H9 (cell line): Measurements from ENCODE around the gene LRRC15. TPM values are rescaled to one million over a fixed set of nuclear protein-coding genes. Genes with fewer than 3 reads are reported as not detected.

Experiments used
- DNase-seq: peaks from one replicate; pipeline ENCODE4 v3.0.0-alpha.2; 2017
- H2AFZ ChIP-seq: one replicate; pipeline ENCODE4 v1.6.1; 2013; ENCODE audit warnings: mild to moderate bottlenecking, low read length, control low read depth, moderate library complexity
- H2AK5ac ChIP-seq: 2 replicates; pipeline ENCODE4 v1.6.1; 2013; ENCODE audit warnings: low read length, control low read depth, mixed read lengths; ENCODE audit not compliant: insufficient read length
- H2BK120ac ChIP-seq: one replicate; pipeline ENCODE4 v1.6.1; 2013; ENCODE audit warnings: low read depth, mild to moderate bottlenecking, low read length, control low read depth, inconsistent platforms; ENCODE audit not compliant: poor library complexity, severe bottlenecking
- H2BK12ac ChIP-seq: 2 replicates; pipeline ENCODE4 v1.6.1; 2013; ENCODE audit warnings: low read length, control low read depth, mixed read lengths, low read depth; ENCODE audit not compliant: insufficient read length
- H2BK15ac ChIP-seq: 2 replicates; pipeline ENCODE4 v1.6.1; 2013; ENCODE audit warnings: low read depth, low read length, control low read depth
- H2BK20ac ChIP-seq: one replicate; pipeline ENCODE4 v1.6.1; 2013; ENCODE audit warnings: low read depth, mild to moderate bottlenecking, low read length, control low read depth, inconsistent platforms; ENCODE audit not compliant: poor library complexity, severe bottlenecking
- H2BK5ac ChIP-seq: 2 replicates; pipeline ENCODE4 v1.6.1; 2013; ENCODE audit warnings: low read length, control low read depth, mixed read lengths; ENCODE audit not compliant: insufficient read length
- H3K14ac ChIP-seq: 2 replicates; pipeline ENCODE4 v1.6.1; 2013; ENCODE audit warnings: low read length, control low read depth; ENCODE audit not compliant: insufficient read depth
- H3K18ac ChIP-seq: 2 replicates; pipeline ENCODE4 v1.6.1; 2013; ENCODE audit warnings: low read depth, mild to moderate bottlenecking, mixed read lengths, low read length, control low read depth; ENCODE audit not compliant: insufficient read length
- H3K23ac ChIP-seq: 2 replicates; pipeline ENCODE4 v1.6.1; 2013; ENCODE audit warnings: low read length, control low read depth, mixed read lengths, low read depth; ENCODE audit not compliant: insufficient read length
- H3K23me2 ChIP-seq: 2 replicates; pipeline ENCODE4 v1.6.1; 2013; ENCODE audit warnings: low read depth, mild to moderate bottlenecking, mixed read lengths, low read length, control low read depth; ENCODE audit not compliant: insufficient read length, poor library complexity, severe bottlenecking
- H3K27ac ChIP-seq: 2 replicates; pipeline ENCODE4 v1.5.1; 2013; ENCODE audit warnings: low read length, control low read depth, mixed read lengths, low read depth; ENCODE audit not compliant: insufficient read length
- H3K27me3 ChIP-seq: 2 replicates; pipeline ENCODE4 v1.6.1; 2013; ENCODE audit warnings: low read length, control low read depth, inconsistent platforms; ENCODE audit not compliant: insufficient read depth
- H3K4ac ChIP-seq: 2 replicates; pipeline ENCODE4 v1.6.1; 2013; ENCODE audit warnings: low read depth, mild to moderate bottlenecking, control low read depth, inconsistent platforms, low read length, moderate library complexity
- H3K4me1 ChIP-seq: 2 replicates; pipeline ENCODE4 v1.6.1; 2013; ENCODE audit warnings: low read length, control low read depth, inconsistent platforms; ENCODE audit not compliant: insufficient read depth
- H3K4me2 ChIP-seq: 2 replicates; pipeline ENCODE4 v1.6.1; 2013; ENCODE audit warnings: low read length, control low read depth, mixed read lengths; ENCODE audit not compliant: insufficient read length, insufficient read depth
- H3K56ac ChIP-seq: 2 replicates; pipeline ENCODE4 v1.6.1; 2013; ENCODE audit warnings: low read depth, mild to moderate bottlenecking, mixed read lengths, low read length, control low read depth; ENCODE audit not compliant: insufficient read length
- H3K79me1 ChIP-seq: 2 replicates; pipeline ENCODE4 v1.6.1; 2013; ENCODE audit warnings: low read depth, mild to moderate bottlenecking, moderate library complexity, low read length, control low read depth, inconsistent platforms; ENCODE audit not compliant: insufficient read depth, poor library complexity, severe bottlenecking
- H3K79me2 ChIP-seq: 2 replicates; pipeline ENCODE4 v1.6.1; 2013; ENCODE audit warnings: low read length, control low read depth, inconsistent platforms; ENCODE audit not compliant: insufficient read depth
- H3K9ac ChIP-seq: 2 replicates; pipeline ENCODE4 v1.6.1; 2013; ENCODE audit warnings: low read length, control low read depth, mixed read lengths; ENCODE audit not compliant: insufficient read length; ENCODE audit errors: extremely low read depth
- H3K9me3 ChIP-seq: one replicate; pipeline ENCODE4 v1.6.1; 2013; ENCODE audit warnings: low read depth, low read length, inconsistent platforms; ENCODE audit not compliant: control insufficient read depth
- H3T11ph ChIP-seq: one replicate; pipeline ENCODE4 v1.6.1; 2013; ENCODE audit warnings: mild to moderate bottlenecking, low read length, control low read depth, inconsistent platforms
- H4K20me1 ChIP-seq: one replicate; pipeline ENCODE4 v1.6.1; 2013; ENCODE audit not compliant: control insufficient read depth, insufficient read length, insufficient read depth
- H4K5ac ChIP-seq: 2 replicates; pipeline ENCODE4 v1.6.1; 2013; ENCODE audit warnings: low read depth, mild to moderate bottlenecking, mixed read lengths, low read length, control low read depth; ENCODE audit not compliant: insufficient read length
- H4K8ac ChIP-seq: replicated peaks from 2 replicates; pipeline ENCODE4 v1.6.1; 2013; ENCODE audit warnings: low read length, control low read depth, mixed read lengths, low read depth; ENCODE audit not compliant: insufficient read length
- H4K91ac ChIP-seq: 2 replicates; pipeline ENCODE4 v1.6.1; 2013; ENCODE audit warnings: low read depth, mild to moderate bottlenecking, moderate library complexity, mixed read lengths, low read length, control low read depth; ENCODE audit not compliant: insufficient read length
- H3K27ac Mint-ChIP-seq, 3 experiments: 2 replicates in 2 of 3; 3 replicates in 1 of 3; pipeline ENCODE4 v1.8.0; 2020 to 2021; ENCODE audit warnings: mixed read lengths in 3 of 3, mild to moderate bottlenecking in 1 of 3, moderate library complexity in 1 of 3
- H3K27me3 Mint-ChIP-seq: 2 replicates; pipeline ENCODE4 v1.8.0; 2021; ENCODE audit warnings: low read depth, mild to moderate bottlenecking, moderate library complexity, mixed read lengths
- H3K36me3 Mint-ChIP-seq, 3 experiments: 2 replicates in 2 of 3; 3 replicates in 1 of 3; pipeline ENCODE4 v1.8.0; 2020 to 2021; ENCODE audit warnings: low read depth in 3 of 3, mixed read lengths in 3 of 3; ENCODE audit not compliant: insufficient read depth in 1 of 3
- H3K4me1 Mint-ChIP-seq, 2 experiments: 2 replicates each; pipeline ENCODE4 v1.8.0; 2020; ENCODE audit warnings: mixed read lengths in 2 of 2
- H3K4me3 Mint-ChIP-seq, 2 experiments: 2 replicates in 1 of 2; 3 replicates in 1 of 2; pipeline ENCODE4 v1.8.0; 2020 to 2021; ENCODE audit warnings: mild to moderate bottlenecking in 2 of 2, mixed read lengths in 2 of 2, moderate library complexity in 1 of 2
- H3K9me3 Mint-ChIP-seq, 2 experiments: 2 replicates in 1 of 2; 3 replicates in 1 of 2; pipeline ENCODE4 v1.8.0; 2020; ENCODE audit warnings: mild to moderate bottlenecking in 2 of 2, mixed read lengths in 2 of 2, moderate library complexity in 1 of 2
- CTCF ChIP-seq: fragments of 200-600 bp; sonication (generic); conservative IDR thresholded peaks from 3 replicates; pipeline ENCODE4 v1.8.0; 2021; ENCODE audit warnings: antibody characterized with exemption, mild to moderate bottlenecking
- WGBS: extraction: QIAGEN DNeasy Blood & Tissue Kit; methylation state at CpG from one replicate; pipeline ENCODE4 v1.1.7; 2013; ENCODE audit warnings: missing lambda C conversion rate, low lambda C conversion rate, mixed read lengths; ENCODE audit not compliant: insufficient read length; ENCODE audit errors: extremely low coverage; 5-methylcytosine and 5-hydroxymethylcytosine counted together
- total RNA-seq: library from RNA; stranded (reverse); gene quantifications from 2 replicates; pipeline ENCODE4 v1.2.1, GENCODE V29; 2021

Gene LRRC15
- total RNA-seq, 1 experiment from 2014 or later: 0.07 TPM

GRCh38 chr3:194376241-194376560 is 6.7 kb upstream of the LRRC15 start:
- Histone ChIP-seq H3K23me2 (no peaks in the 10 kb centered on the region), H3K79me1 (no peaks in the 10 kb centered on the region), H4K20me1 (no peaks in the 10 kb centered on the region), H3K79me2 (no peaks in the 10 kb centered on the region), H2AK5ac (no peak overlapping the region), H3K9me3 (no peaks in the 10 kb centered on the region), H3K4ac (no peak overlapping the region), H2BK20ac (no peak overlapping the region), H2AFZ (no peak overlapping the region), H2BK120ac (no peak overlapping the region), H3K27ac (no peak overlapping the region), H3K4me1 (no peaks in the 10 kb centered on the region; the same call in 1 of the 2 replicates), H3K18ac (no peak overlapping the region), H3K14ac (no peak overlapping the region), H2BK12ac (no peak overlapping the region), H3T11ph (no peak overlapping the region), H2BK5ac (no peak overlapping the region), H3K4me2 (no peak overlapping the region), H3K56ac (no peak overlapping the region), H4K5ac (no peak overlapping the region), H4K91ac (no peak overlapping the region), H2BK15ac (no peak overlapping the region), H3K27me3 (no peaks in the 10 kb centered on the region), H3K23ac (no peak overlapping the region), H4K8ac (no peak overlapping the region), H3K9ac (no peak overlapping the region)
- no peaks in the 10 kb centered on the region; a peak in 1 of 5 replicates for H3K9me3 Mint-ChIP-seq
- H3K36me3 Mint-ChIP-seq: no peaks in the 10 kb centered on the region; a peak in 1 of 7 replicates
- H3K27me3 Mint-ChIP-seq: peaks cover 5% of the 10 kb centered on the region
- no peak for DNase-seq
- H3K4me1 Mint-ChIP-seq: peaks cover 26 to 47% of the 10 kb centered on the region in 2 experiments
- no peak overlapping the region for H3K4me3 Mint-ChIP-seq
- no CpG with 5 or more reads among the region's 10 CpGs for WGBS
- TF ChIP-seq CTCF: no peak
- H3K27ac Mint-ChIP-seq: no peak overlapping the region
